Measurements from ENCODE around the gene NRSN2. TPM values are rescaled to one million over a fixed set of nuclear protein-coding genes. Genes with fewer than 3 reads are reported as not detected.

NRSN2 gene
- total and polyA plus RNA-seq, 2 donors (not counting 1 experiment from before 2014, with no cell fraction given) = 5.0 to 8.6 TPM

DNA sequence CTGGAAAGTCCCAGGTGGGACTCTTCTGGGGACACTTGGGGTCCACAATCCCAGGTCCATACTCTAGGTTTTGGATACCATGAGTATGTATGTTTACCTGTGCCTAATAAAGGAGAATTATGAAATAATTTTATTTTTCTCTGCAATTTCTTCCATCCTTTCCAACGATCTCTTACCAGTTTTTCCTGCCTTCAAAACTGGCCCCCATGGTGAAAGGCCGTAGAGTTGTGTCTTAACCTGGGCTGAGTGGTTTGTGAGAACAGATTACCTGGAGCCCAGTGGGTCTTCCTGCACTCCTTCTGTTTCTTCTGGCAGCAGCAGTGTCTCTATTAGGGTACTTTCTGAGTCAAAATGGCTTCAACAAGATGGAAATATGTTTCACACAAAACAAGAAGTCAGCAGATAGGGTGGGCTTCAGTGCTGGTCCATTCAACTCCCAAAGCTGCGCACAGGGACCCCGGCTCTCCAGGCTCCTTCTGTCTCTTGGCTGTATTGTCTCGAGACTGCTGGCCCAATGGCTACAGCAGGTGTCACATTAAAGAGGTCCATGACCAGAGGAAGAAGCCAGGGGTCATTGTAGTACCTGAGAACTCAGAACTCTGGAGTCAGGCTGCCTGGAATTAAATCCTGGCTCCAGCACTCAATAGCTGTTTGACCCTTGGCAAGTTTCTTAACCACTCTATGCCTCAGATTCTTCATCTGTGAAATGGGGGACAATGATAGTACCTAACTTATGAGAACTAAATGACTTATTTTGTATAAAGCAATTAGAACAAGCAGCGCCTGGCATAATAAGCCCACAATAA, 50.7 kb downstream of the NRSN2 start:
- POLR2A ChIA-PET = no interaction called here
- Histone ChIP-seq H4K20me1 (ENCODE audit: control insufficient read depth, insufficient read depth, low read length, poor library complexity, severe bottlenecking) (no peaks in the 10 kb centered on the region), H3K9ac (ENCODE audit: low read length) (no peak overlapping the region), H2AFZ (ENCODE audit: insufficient read depth, low read depth, low read length, poor library complexity, severe bottlenecking) (no peak overlapping the region), H3K4me3 (ENCODE audit: control extremely low read depth in 1 of 5, extremely low read depth in 1 of 5, insufficient read depth in 1 of 5, low read depth in 2 of 5, low read length in 4 of 5) (no peak overlapping the region), H3K9me3 (ENCODE audit: control extremely low read depth in 1 of 3, control insufficient read depth in 2 of 3, insufficient read depth in 1 of 3, low read length in 2 of 3) (peaks cover 0 to 2% (median 0%) of the 10 kb centered on the region in 3 donors), H3K79me2 (ENCODE audit: control insufficient read depth, insufficient read depth, low read length) (no peaks in the 10 kb centered on the region), H3K4me2 (replicated peaks; ENCODE audit: low read depth, low read length, poor library complexity, severe bottlenecking) (no peak overlapping the region), H3K27ac (ENCODE audit: low read length in 2 of 2) (no peak overlapping the region), H3K27me3 (replicated peaks in 1 of 4; ENCODE audit: control extremely low read depth in 1 of 4, control insufficient read depth in 3 of 4, insufficient read depth in 4 of 4, low read length in 3 of 4) (no peaks in the 10 kb centered on the region), H3K4me1 (ENCODE audit: control insufficient read depth in 2 of 2, insufficient read depth in 2 of 2, low read length in 2 of 2) (peaks cover 9 to 11% of the 10 kb centered on the region in 2 donors), H3K36me3 (replicated peaks in 1 of 2; ENCODE audit: control extremely low read depth in 1 of 2, control insufficient read depth in 1 of 2, extremely low read depth in 1 of 2, insufficient read depth in 2 of 2, low read length in 1 of 2) (peaks cover 9 to 48% of the 10 kb centered on the region in 2 experiments)
- no peak for TF ChIP-seq EZH2 (IDR thresholded peaks at IDR 0.05; ENCODE audit: borderline replicate concordance, insufficient read depth, low read depth, low read length, poor library complexity, severe bottlenecking)
- TF ChIP-seq, protein P1, sequence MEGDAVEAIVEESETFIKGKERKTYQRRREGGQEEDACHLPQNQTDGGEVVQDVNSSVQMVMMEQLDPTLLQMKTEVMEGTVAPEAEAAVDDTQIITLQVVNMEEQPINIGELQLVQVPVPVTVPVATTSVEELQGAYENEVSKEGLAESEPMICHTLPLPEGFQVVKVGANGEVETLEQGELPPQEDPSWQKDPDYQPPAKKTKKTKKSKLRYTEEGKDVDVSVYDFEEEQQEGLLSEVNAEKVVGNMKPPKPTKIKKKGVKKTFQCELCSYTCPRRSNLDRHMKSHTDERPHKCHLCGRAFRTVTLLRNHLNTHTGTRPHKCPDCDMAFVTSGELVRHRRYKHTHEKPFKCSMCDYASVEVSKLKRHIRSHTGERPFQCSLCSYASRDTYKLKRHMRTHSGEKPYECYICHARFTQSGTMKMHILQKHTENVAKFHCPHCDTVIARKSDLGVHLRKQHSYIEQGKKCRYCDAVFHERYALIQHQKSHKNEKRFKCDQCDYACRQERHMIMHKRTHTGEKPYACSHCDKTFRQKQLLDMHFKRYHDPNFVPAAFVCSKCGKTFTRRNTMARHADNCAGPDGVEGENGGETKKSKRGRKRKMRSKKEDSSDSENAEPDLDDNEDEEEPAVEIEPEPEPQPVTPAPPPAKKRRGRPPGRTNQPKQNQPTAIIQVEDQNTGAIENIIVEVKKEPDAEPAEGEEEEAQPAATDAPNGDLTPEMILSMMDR (IDR thresholded peaks at IDR 0.05) = no peak
- H3K27ac Mint-ChIP-seq = no peak overlapping the region
- DNase-seq = no peak
- no peaks in the 10 kb centered on the region for H3K9me3 Mint-ChIP-seq (ENCODE audit: insufficient read depth)
- intact Hi-C loops (cut with micrococcal nuclease) = no loop called here
- CTCF ChIA-PET = no interaction called here
- peaks cover 9% of the 10 kb centered on the region for H3K4me1 Mint-ChIP-seq
- no peak for ATAC-seq (ENCODE audit: low read depth)
- no peak overlapping the region for H3K4me3 Mint-ChIP-seq
- 97% methylated on average over 4 of the region's 6 CpGs for WGBS (ENCODE audit: insufficient coverage)
- H3K27me3 Mint-ChIP-seq = no peaks in the 10 kb centered on the region

DNA sequence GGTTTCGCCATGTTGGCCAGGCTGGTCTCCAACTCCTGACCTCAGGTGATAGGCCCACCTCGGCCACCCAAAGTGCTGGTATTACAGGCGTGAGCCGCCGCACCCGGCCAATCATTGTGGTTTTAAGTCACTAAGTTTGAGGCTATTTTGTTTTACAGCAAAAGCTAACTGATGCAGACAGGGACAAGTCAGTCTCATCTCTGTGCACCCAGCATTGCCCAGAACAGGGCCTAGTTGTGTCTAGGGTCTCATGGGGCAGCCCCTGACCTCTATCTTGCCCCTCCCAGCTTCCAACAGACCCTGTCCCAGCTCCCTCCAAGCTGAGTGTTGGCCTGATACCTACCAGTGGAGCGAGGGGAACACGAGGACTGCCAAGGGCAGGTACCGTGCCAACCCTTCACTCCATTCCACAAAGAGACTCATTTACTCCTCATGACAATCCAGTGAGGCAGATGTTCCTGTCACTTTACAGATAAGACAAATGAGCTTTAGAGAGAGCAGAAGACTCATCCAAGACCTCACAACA, 52.3 kb downstream of the NRSN2 start:
- ChIA-PET CTCF (no interaction called here), POLR2A (no interaction called here)
- intact Hi-C loops (cut with micrococcal nuclease) = no loop called here
- Histone ChIP-seq H3K4me1 (ENCODE audit: control insufficient read depth in 2 of 2, insufficient read depth in 2 of 2, low read length in 2 of 2) (peaks cover 15 to 16% of the 10 kb centered on the region in 2 donors), H3K4me3 (ENCODE audit: control extremely low read depth in 1 of 5, extremely low read depth in 1 of 5, insufficient read depth in 1 of 5, low read depth in 2 of 5, low read length in 4 of 5) (no peak overlapping the region), H3K27me3 (replicated peaks in 1 of 4; ENCODE audit: control extremely low read depth in 1 of 4, control insufficient read depth in 3 of 4, insufficient read depth in 4 of 4, low read length in 3 of 4) (no peaks in the 10 kb centered on the region), H4K20me1 (ENCODE audit: control insufficient read depth, insufficient read depth, low read length, poor library complexity, severe bottlenecking) (no peaks in the 10 kb centered on the region), H3K9me3 (ENCODE audit: control extremely low read depth in 1 of 3, control insufficient read depth in 2 of 3, insufficient read depth in 1 of 3, low read length in 2 of 3) (peaks cover 0 to 5% (median 4%) of the 10 kb centered on the region in 3 donors), H3K36me3 (replicated peaks in 1 of 2; ENCODE audit: control extremely low read depth in 1 of 2, control insufficient read depth in 1 of 2, extremely low read depth in 1 of 2, insufficient read depth in 2 of 2, low read length in 1 of 2) (peaks cover 9 to 37% of the 10 kb centered on the region in 2 experiments), H3K4me2 (replicated peaks; ENCODE audit: low read depth, low read length, poor library complexity, severe bottlenecking) (no peak overlapping the region), H2AFZ (ENCODE audit: insufficient read depth, low read depth, low read length, poor library complexity, severe bottlenecking) (no peak overlapping the region), H3K27ac (ENCODE audit: low read length in 2 of 2) (no peak overlapping the region), H3K9ac (ENCODE audit: low read length) (no peak overlapping the region), H3K79me2 (ENCODE audit: control insufficient read depth, insufficient read depth, low read length) (no peaks in the 10 kb centered on the region)
- Mint-ChIP-seq H3K4me3 (no peak overlapping the region), H3K27ac (no peak overlapping the region), H3K4me1 (peaks cover 14% of the 10 kb centered on the region), H3K9me3 (ENCODE audit: insufficient read depth) (no peaks in the 10 kb centered on the region), H3K27me3 (no peaks in the 10 kb centered on the region)
- WGBS (ENCODE audit: insufficient coverage) = 95% methylated on average over 6 of the region's 9 CpGs
- ATAC-seq (ENCODE audit: low read depth) (no peak), DNase-seq (no peak)
- TF ChIP-seq EZH2 (IDR thresholded peaks at IDR 0.05; ENCODE audit: borderline replicate concordance, insufficient read depth, low read depth, low read length, poor library complexity, severe bottlenecking) = no peak
- TF ChIP-seq, protein P1 (IDR thresholded peaks at IDR 0.05) = no peak
